Left renal cortex interstitium (tissue), 4 donors: Measurements from ENCODE around the gene ICE2. TPM values are rescaled to one million over a fixed set of nuclear protein-coding genes. Genes with fewer than 3 reads are reported as not detected.

Experiments used
- DNase-seq, 4 donors: peaks; one replicate each; pipeline ENCODE4 v3.0.0-alpha.2; 2013; ENCODE audit warnings: low read depth in 4 of 4, low spot score in 2 of 4, missing footprints in 1 of 4
- polyA plus RNA-seq, 4 donors: library from polyadenylated mRNA; unstranded; fragments of 120-200 nt; gene quantifications; one replicate each; pipeline ENCODE4 v1.2.1, GENCODE V29; 2013; ENCODE audit not compliant: insufficient read length in 4 of 4

Gene ICE2
- 10 to 100 TPM; 71.9 to 92.9 (median 88.2) TPM for polyA plus RNA-seq

- DNase-seq: peak; percentile 88 to 94 (median 89)
These were observed at the start of gene ICE2 for GRCh38 chr15:60478566-60479360. TSS of gene ICE2 (minus strand) at chr15:60479142. CDS start at chr15:60477977, 1,165 bp downstream.

GRCh38 chr15:60528530-60528929 is 49.6 kb upstream of the ICE2 start:
- no peak for DNase-seq

GRCh38 chr15:60527456-60527855 is 48.5 kb upstream of the ICE2 start:
- DNase-seq: no peak

- DNase-seq: no peak
These were observed 47.2 kb upstream of the ICE2 start for GRCh38 chr15:60526127-60526616.

- DNase-seq: no peak
These were observed 46.5 kb upstream of the ICE2 start for GRCh38 chr15:60525341-60526039.

- DNase-seq: no peak
These were observed 44.1 kb upstream of the ICE2 start for GRCh38 chr15:60523056-60523455.

- peak in 3 of 4 donors; percentile 42 to 56 (median 42) for DNase-seq
These were observed 42.0 kb upstream of the ICE2 start for GRCh38 chr15:60520825-60521368.

- no peak for DNase-seq
These were observed 41.3 kb upstream of the ICE2 start for GRCh38 chr15:60520013-60520824.

- DNase-seq: no peak
These were observed 40.3 kb upstream of the ICE2 start for GRCh38 chr15:60519218-60519617.

- DNase-seq: no peak
These were observed 39.6 kb upstream of the ICE2 start for GRCh38 chr15:60518511-60518910.

GRCh38 chr15:60514261-60514881 is 35.4 kb upstream of the ICE2 start:
- no peak for DNase-seq

- no peak for DNase-seq
These were observed 34.7 kb upstream of the ICE2 start for GRCh38 chr15:60513676-60514075.

GRCh38 chr15:60512937-60513336 is 34.0 kb upstream of the ICE2 start:
- no peak for DNase-seq

- DNase-seq: peak in 2 of 4 donors; percentile 28 to 40
These were observed 32.5 kb upstream of the ICE2 start for GRCh38 chr15:60511351-60512031.

GRCh38 chr15:60510006-60510405 is 31.1 kb upstream of the ICE2 start:
- no peak for DNase-seq

GRCh38 chr15:60509470-60509869 is 30.5 kb upstream of the ICE2 start:
- DNase-seq: no peak

- DNase-seq: no peak
These were observed 29.5 kb upstream of the ICE2 start for GRCh38 chr15:60508442-60508841.

- DNase-seq: peak in 3 of 4 donors; percentile 20 to 35 (median 33)
These were observed 28.9 kb upstream of the ICE2 start for GRCh38 chr15:60507596-60508424.

- no peak for DNase-seq
These were observed 17.9 kb upstream of the ICE2 start for GRCh38 chr15:60496853-60497252.
